HG03571 (cell line): ENCODE data around the gene ZFP69B.
"Not testable (repeated sequence)": the region's sequence is repeated elsewhere in the genome, so short reads cannot be mapped to it uniquely, and the experiment has no call there.

Source experiments
- ATAC-seq: cut with Tn5 transposase; IDR thresholded peaks from one replicate; pipeline ENCODE4 v1.9.1; 2021; ENCODE audit not compliant: unreplicated experiment

Gene ZFP69B

DNA sequence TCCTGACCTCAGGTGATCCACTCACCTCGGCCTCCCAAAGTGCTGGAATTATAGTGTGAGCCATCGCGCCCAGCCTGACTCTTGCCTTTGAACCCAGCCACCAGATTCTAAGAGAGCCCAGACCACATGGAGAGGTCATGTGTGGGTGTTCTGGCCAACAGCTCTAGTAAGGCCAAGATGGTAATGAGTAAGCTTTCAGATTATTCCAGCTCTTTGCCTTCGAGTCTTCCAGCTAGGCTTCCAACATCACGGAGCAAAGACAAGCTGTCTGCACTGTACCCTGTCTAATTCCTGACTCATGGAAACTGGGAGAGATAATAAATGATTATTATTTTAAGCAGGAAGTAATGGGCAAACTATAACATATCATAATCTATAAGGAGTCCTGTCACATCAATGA, 14.8 kb upstream of the ZFP69B start:
- no peak for ATAC-seq

DNA sequence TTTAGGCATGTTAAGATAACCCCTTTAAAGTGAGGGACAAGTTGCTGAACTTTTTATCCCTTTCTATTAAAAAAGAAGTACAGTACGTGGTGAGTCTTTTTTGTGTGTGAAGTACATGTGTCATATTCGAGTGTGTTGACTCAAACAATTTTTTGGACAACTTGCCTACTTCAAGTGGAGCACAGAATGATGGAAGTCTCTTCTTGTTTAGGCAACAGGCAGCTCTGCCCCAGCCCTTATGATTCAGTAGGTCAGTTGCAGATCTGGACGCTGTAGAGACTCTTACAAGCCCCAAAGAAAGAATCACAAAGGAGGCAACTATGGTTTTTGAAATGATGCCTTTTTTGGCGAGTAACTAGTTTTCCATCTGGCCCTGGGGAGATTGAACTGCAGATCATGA, 14.4 kb upstream of the ZFP69B start:
- no peak for ATAC-seq

DNA sequence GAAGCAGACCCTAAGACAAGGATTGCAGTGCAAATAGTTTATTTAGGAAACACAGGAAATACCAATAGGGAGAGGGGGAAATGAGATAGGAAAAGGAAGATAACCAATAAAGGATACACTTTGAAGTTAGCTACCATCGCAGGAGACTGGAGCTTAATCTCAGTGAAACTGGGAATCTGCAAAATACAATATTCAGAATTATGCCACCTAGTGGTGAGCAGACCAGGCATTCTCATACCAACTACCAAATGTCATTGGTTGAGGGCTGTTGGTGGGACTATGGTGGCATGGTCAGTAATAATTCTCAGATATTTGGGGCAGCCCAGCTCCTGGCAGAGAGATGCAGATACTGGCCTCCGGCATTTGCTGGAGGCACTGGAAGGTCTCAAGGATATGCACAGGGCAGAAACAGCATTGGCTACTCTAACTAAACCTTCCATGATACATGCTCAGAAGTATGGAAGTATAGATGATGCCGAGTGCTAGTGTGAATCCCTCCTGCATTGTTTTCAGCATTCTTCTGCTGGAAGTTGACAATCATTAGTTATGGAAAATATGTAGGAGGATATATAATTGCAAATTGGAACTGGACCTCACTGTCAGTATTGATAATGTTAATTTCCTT, 11.8 kb upstream of the ZFP69B start:
- no peak for ATAC-seq

DNA sequence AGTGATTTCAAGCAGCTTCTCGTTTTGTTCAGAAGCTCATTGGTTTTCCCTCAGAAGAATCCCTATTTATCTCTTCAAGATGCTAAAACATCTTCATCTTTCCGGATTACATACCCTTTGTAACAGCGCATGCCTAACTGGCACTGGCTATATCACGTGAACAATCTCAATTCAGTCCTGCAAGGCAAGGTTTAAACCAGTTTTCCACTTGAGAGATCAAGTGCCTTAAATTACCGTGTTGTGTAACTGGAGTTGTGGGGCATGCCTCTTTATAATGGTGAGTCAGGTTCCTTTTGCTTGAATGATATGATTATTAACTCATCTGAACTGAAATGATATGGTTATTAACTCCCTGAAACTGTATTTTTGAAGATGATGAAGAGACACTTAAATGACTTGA, 11.0 kb upstream of the ZFP69B start:
- no peak for ATAC-seq

DNA sequence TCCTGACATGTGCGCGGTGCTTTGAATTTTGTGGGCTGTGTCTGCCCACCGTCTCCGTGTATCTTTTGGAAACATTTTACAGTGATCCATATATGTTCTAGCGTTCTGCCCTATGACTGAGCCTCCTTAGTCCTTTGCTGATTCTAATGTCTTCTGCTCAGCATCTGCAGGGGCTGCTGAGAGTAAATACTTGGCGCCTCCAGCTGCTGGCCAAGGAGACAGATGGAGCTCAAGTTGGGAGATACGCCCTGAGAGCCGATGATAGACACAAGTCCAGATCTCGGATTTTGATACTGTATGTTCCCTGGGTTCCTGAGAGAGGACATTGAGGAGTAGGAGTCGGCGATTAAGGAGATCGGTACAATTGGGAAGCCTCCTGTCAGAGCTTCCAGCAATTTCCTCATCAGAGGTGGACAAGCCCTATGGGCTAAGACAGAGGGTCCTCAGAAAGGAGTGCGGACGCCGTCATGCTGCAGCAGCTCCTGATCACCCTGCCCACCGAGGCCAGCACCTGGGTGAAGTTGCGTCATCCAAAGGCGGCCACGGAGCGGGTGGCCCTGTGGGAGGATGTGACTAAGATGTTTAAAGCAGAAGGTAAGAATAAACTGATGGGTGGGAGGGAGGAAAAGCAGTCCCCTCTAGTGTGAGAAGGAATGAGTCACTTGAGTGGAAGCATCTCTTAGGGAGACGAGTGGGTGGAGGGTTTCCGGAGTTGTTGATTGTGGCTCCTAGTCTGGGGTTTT, 390 bp downstream of the ZFP69B start:
- ATAC-seq, result peak; percentile 27

DNA sequence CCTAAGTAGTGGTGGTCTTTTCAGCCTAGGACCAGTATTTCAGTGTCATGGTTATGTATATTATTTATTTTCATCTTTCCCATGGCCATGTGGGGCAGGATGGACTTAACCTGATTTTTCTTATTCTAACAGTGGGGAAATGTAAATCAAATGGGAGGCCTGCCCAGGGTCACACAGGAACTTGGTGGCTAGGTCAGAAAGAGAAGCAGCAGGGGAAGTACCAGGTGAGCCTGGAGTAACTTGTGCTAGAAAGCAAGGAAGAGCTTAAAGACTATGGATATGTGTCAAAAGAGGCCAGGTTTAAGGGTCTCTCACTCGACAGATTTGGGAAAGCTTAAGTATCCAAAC, 936 bp downstream of the ZFP69B start:
- ATAC-seq, result no peak

DNA sequence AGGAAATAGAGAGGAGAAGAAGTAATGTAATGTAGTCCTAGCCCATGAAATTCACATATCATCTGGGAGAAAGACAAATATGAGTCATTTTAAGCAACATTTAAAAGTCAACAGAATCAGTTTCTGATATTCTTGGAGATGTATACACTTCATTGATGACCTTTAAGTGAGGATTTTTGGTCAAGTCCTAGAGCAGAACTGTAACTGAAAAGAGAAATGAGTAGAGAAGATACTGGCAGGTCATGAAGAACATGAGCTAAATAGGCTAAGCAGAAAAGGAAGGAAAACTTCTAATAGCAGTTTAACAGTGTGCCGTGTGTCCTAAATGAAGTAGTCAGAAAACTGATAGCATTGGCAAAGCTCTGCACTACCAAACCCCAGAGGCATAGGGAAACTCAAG, 4.6 kb downstream of the ZFP69B start:
- ATAC-seq, result no peak

DNA sequence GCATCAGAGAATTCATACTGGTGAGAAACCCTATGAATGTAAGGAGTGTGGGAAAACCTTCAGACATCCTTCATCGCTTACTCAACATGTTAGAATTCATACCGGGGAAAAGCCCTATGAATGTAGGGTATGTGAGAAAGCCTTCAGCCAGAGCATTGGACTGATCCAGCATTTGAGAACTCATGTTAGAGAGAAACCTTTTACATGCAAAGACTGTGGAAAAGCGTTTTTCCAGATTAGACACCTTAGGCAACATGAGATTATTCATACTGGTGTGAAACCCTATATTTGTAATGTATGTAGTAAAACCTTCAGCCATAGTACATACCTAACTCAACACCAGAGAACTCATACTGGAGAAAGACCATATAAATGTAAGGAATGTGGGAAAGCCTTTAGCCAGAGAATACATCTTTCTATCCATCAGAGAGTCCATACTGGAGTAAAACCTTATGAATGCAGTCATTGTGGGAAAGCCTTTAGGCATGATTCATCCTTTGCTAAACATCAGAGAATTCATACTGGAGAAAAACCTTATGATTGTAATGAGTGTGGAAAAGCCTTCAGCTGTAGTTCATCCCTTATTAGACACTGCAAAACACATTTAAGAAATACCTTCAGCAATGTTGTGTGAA, 12.8 kb downstream of the ZFP69B start:
- ATAC-seq, result no peak

DNA sequence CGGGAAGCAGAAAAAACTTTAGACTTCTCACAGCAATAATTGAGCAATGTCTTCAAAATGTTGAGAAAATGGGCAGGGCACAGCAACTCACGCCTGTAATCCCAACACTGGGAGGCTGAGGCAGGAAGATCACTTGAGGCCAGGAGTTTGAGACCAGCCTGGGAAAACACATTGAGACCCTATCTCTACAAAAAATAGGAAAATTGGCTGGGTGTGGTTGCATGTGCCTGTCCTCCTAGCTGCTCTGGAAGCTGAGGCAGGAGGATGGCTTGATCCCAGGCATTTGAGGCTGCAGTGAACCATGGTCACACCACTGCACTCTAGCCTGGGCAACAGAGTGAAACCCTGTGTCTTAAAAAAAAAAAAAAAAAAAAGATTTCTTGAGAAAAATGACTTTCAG, 19.1 kb downstream of the ZFP69B start:
- no peak for ATAC-seq

DNA sequence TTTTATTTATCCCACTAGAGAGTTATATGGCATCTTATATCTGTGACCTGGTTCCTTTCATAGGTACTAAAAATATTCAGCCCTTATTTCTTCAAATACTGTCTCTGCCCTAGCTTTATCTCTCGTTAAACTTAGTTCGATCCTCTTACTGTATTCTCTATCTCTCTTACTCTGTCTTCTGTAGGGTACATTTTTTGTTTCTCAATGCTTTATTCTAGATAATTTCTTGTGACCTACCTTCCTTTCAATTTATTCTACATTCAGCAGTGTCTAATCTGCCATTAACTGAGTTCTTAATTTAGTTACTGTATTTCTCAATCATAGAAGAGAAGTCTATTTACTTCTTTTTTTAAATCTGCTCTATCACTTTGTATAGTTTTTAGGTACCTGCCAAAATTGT, 25.0 kb downstream of the ZFP69B start:
- no peak for ATAC-seq

DNA sequence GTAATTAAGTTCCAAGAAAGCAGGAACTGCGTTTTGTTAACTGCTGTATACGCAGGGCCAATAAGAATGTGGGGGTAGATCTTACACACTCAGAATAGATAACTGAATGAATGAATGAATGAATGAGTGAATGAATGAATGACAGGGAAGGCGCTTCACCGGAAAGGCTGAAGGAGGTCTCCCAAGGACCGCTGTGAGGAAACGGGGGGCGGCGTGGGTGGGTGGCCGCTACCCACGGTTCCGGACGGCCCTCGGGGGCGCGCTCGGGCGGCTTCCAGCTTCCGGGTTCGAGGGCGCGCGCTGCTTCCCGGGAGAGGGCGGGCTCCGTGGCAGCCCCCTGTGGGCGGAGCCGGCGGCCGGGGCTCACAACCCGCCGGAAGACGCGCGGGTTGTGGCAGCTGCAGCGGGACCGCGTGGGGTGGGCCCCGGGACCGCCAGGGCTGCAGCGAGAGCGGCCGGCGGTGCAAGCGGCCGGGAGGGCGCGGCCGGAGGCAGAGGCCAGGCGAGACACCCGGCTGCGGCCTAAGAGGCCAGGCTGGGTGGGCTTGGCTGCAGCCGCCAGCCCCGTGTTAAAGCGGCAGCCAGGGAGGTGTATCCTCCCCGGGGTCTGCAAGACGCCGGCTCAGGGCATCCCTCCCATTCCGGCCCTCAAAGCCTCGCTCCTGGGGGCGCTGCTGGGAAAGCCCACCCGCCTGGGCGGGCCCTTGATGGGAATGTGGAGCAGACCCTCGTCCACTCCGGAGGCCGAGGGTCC, 26.8 kb downstream of the ZFP69B start, which contains the start of gene ZFP69:
Gene ZFP69, plus strand, starts transcription at position 367 of the 754 bp plus-strand sequence. CDS start 2,072 bp downstream, outside the sequence.
- ATAC-seq, result peak; percentile 75

DNA sequence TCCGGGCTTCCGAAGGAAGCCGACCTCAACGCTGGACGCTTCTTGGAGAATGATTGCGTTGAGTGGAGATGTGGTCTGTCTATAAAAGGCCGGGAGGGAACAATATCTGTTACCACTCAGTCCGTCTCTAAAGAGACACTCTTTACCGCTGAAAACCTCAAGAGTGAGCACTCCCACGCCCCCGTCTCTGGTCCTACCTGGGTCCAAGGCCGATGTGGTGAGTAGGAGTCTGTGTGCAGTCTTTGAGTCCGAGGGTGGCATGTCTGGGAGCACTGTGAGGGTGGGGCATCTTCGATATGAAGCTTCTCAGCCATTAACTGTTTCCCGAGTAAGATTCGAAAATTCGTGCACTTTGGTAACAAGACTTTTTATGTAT, 27.4 kb downstream of the ZFP69B start:
- peak; percentile 30 for ATAC-seq

DNA sequence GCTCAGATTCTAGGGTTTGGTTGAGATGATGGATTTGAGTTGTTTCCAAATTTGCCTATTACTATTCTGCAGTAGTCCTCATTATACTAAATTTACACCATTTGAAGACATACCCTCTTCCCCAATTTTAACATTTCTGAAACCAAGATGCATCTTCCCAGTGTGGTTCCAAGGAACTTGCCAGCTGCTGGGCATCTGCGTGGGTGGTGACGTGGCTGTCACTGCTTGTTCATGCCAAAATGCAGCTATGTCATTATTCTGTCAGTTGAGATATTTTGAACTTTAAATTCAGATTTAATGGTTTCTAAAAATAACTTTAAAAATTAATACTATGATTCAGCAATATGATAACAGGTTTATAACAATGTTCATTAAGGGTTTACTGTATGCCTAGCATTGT, 28.0 kb downstream of the ZFP69B start:
- ATAC-seq, result no peak

DNA sequence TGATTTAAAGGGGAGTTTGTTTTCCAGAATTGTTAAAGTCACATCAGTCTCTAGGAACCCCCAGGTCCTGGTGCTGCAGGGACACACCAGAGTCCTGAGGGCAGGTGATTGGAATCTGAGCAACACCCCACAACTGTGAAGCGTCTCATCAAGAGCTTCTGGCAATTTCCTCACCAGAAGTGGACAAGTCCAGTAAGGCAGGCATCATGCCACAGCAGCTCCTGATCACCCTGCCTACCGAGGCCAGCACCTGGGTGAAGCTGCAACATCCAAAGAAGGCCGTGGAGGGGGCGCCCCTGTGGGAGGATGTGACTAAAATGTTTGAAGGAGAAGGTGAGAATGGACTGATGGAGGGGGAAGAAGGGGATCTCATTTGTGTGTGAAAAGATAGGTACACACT, 28.9 kb downstream of the ZFP69B start:
- no peak for ATAC-seq

DNA sequence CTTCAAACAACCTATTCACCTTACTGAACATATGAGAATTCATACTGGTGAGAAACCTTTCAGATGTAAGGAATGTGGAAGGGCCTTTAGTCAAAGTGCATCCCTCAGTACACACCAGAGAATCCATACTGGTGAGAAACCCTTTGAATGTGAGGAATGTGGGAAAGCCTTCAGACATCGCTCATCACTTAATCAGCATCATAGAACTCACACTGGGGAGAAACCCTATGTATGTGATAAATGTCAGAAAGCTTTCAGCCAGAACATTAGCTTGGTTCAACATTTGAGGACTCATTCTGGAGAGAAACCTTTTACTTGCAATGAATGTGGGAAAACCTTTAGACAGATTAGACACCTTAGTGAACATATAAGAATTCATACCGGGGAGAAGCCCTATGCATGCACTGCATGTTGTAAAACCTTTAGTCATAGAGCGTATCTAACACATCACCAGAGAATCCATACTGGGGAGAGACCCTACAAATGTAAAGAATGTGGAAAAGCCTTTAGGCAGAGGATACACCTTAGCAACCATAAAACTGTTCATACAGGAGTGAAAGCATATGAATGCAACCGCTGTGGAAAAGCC, 45.1 kb downstream of the ZFP69B start:
- no peak for ATAC-seq

DNA sequence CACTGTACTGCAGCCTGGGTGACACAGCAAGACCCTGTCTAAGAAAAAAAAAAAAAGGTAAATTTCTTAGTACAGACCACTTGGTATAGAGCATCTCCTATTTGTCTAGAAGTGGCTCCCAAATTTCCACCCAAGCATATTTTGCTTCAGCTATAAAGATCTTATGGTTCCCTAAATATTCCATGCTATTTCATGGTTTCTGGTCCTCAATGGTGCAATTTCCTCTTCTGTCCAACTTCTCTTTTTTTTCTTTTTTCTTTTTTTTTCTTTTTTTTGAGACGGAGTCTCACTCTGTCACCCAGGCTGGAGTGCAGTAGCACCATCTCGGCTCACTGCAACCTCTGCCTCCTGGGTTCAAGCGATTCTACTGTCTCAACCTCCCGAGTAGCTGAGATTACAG, 52.4 kb downstream of the ZFP69B start:
- not testable (repeated sequence) for ATAC-seq

DNA sequence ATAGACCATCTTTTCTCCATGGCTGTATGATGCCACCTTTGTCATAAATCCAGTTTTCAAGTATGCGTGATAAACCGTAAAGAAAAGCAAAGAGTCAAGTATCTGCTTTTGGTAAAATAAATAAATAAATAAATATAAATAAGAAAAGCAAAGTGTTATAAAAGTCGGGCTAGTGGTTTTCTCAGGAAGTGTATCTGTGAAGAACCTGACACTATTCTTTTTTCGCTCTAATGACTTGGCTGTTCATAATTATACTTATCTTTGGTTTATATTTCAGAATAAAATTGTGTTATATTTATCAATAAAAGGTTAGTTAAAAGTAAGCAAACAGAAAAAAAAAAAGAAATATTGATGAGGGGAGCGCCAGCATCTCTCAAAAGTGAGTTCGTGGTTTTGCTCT, 57.7 kb downstream of the ZFP69B start:
- ATAC-seq, result no peak

DNA sequence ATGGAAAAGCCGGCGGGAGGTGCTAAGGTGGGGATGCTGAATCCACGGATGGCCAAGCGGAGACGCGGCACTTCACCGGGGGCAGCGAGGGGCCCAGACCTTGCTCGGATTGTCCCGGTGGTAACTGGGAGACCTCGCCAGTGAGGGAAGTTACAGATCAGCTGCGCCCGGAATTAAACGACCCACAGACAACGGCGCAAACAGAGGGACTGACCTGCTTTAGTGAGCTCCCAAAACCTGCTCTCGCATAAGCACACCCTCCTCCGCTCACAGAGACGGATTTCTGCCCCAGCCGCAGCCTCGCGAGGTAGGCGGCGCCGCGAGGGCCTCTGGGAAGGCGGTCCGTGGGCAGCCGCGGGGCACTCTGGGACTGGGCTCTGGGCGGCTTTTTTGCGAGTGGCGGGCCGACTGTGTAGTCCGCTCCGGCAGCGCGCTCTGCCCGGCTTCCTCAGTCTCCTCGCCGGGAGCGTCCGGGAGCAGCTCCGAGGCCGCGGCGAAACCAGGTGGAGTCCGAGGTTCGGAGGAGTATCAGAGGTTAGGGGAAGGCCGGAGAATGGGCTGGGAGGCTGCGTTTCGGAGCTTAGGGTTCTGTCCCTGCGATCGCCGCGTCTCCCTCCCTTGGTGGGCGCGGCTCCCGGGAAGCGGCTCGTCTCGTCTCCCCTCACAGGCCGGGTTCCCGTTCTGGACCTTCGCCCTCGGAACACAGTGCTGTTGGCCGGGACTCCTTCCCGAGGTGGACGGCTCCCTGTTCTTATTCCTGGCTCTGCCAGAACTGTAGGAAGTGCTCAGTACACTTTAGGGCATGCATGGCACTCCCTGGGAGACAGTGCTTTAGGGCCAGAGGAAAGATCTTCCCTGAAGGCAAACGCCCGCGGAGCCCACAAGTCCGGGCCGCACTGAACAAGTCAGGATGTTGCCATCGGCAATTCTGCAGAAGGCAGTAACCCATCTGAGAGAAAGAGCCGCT, 58.4 kb downstream of the ZFP69B start, which contains the start of gene EXO5:
Gene EXO5, plus strand, starts transcription at position 393 of the 967 bp plus-strand sequence. CDS start 5,778 bp downstream, outside the sequence.
- peak; percentile 64 for ATAC-seq
